C4-2B (cell line): ENCODE measurements around the gene LMF2.

ENCODE experiments used
- ZFX ChIP-seq: fragments of 450-650 bp; IDR thresholded peaks from 2 replicates; pipeline ENCODE4 v1.6.1; 2017
- TF ChIP-seq, protein P1 (sequence below): fragments of 450-650 bp; conservative IDR thresholded peaks from 2 replicates; pipeline ENCODE4 v1.5.1; 2017; ENCODE audit warnings: mild to moderate bottlenecking

DNA sequence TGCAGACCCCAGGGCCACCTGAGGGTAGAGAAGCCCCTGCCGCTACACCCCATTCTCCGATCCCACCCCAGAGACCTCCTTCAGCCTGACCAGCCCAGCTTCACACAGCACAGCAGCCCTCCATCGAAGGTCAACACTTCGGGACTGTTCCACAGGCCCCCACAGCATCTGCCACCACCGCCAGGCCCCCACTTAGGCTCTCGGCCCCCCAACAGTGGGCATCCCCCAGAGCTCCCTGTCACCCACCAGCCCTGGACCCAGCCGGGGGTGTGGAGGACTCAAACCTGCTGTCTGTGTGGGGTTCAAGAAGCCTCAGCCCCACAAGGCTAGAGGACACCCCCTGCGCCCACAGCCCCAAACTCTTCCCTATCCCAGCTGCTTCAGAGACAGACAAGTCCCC lies 38.9 kb downstream of the LMF2 start:
- TF ChIP-seq, protein P1, sequence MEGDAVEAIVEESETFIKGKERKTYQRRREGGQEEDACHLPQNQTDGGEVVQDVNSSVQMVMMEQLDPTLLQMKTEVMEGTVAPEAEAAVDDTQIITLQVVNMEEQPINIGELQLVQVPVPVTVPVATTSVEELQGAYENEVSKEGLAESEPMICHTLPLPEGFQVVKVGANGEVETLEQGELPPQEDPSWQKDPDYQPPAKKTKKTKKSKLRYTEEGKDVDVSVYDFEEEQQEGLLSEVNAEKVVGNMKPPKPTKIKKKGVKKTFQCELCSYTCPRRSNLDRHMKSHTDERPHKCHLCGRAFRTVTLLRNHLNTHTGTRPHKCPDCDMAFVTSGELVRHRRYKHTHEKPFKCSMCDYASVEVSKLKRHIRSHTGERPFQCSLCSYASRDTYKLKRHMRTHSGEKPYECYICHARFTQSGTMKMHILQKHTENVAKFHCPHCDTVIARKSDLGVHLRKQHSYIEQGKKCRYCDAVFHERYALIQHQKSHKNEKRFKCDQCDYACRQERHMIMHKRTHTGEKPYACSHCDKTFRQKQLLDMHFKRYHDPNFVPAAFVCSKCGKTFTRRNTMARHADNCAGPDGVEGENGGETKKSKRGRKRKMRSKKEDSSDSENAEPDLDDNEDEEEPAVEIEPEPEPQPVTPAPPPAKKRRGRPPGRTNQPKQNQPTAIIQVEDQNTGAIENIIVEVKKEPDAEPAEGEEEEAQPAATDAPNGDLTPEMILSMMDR, result no peak
- no peak for TF ChIP-seq ZFX
